Mononuclear cell (primary cell): ENCODE results near the gene OR2H1. TPM values are rescaled to one million over a fixed set of nuclear protein-coding genes. Genes with fewer than 3 reads are reported as not detected.

Experiments used
- H3K27me3 ChIP-seq: 2 replicates; pipeline ENCODE4 v1.6.0; 2011; ENCODE audit warnings: low read length, control low read depth; ENCODE audit not compliant: insufficient read depth
- H3K4me1 ChIP-seq: 2 replicates; pipeline ENCODE4 v1.5.1; 2011; ENCODE audit warnings: mild to moderate bottlenecking, low read length, control low read depth; ENCODE audit not compliant: insufficient read depth
- H3K4me3 ChIP-seq: 2 replicates; pipeline ENCODE4 v1.5.1; 2011; ENCODE audit warnings: mild to moderate bottlenecking, low read length, moderate library complexity
- H3K9me3 ChIP-seq: 2 replicates; pipeline ENCODE4 v1.5.1; 2011; ENCODE audit warnings: low read depth, mild to moderate bottlenecking, control low read depth, low read length
- total RNA-seq: library from RNA; depleted of rRNA; stranded (reverse); fragments of >200 nt; gene quantifications from one replicate; pipeline ENCODE4 v1.2.3, GENCODE V29; 2012

Gene OR2H1
- total RNA-seq, 1 donor: not detected

- no peaks in the 10 kb centered on the region for H3K27me3 ChIP-seq
- no peak overlapping the region for H3K4me3 ChIP-seq
- no peaks in the 10 kb centered on the region for H3K9me3 ChIP-seq
- peaks cover 3% of the 10 kb centered on the region for H3K4me1 ChIP-seq
These were observed 34.6 kb downstream of the OR2H1 start for GRCh38 chr6:29491574-29491973.

- Histone ChIP-seq H3K4me1 (peaks cover 3% of the 10 kb centered on the region), H3K27me3 (no peaks in the 10 kb centered on the region), H3K9me3 (no peaks in the 10 kb centered on the region), H3K4me3 (no peak overlapping the region)
These were observed 36.3 kb downstream of the OR2H1 start for GRCh38 chr6:29493261-29493660.

- Histone ChIP-seq H3K4me1 (peaks cover 3% of the 10 kb centered on the region), H3K27me3 (no peaks in the 10 kb centered on the region), H3K4me3 (no peak overlapping the region), H3K9me3 (no peaks in the 10 kb centered on the region)
These were observed 37.2 kb downstream of the OR2H1 start for GRCh38 chr6:29494131-29494530.

GRCh38 chr6:29495571-29495970 is 38.6 kb downstream of the OR2H1 start:
- Histone ChIP-seq H3K27me3 (peaks cover 3% of the 10 kb centered on the region), H3K4me1 (no peaks in the 10 kb centered on the region), H3K4me3 (no peak overlapping the region), H3K9me3 (no peaks in the 10 kb centered on the region)

GRCh38 chr6:29496961-29497360 is 40.0 kb downstream of the OR2H1 start:
- H3K4me1 ChIP-seq: no peaks in the 10 kb centered on the region
- no peak overlapping the region for H3K4me3 ChIP-seq
- peaks cover 3% of the 10 kb centered on the region for H3K27me3 ChIP-seq
- H3K9me3 ChIP-seq: no peaks in the 10 kb centered on the region

- Histone ChIP-seq H3K4me3 (no peak overlapping the region), H3K9me3 (no peaks in the 10 kb centered on the region), H3K4me1 (no peaks in the 10 kb centered on the region), H3K27me3 (peaks cover 3% of the 10 kb centered on the region)
These were observed 42.7 kb downstream of the OR2H1 start for GRCh38 chr6:29499704-29500103.

DNA sequence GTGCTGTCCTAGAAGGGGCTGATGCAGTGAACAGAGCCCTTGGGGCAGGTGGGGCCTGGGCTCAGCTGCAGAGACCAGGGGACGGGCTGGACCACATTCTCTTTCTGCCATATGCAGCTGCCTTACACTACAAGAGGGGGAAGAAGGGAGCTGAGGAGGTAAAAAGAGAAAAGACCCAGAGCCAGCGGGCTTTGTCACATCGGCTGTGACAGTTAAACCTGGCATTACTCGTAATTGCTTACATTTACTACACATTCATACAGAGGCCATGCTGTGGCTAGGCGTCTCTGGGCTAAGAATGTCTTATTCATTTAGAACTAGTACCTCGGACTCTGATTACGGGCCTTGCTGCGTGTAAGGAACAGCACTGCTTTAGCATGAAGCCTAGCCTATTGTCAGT is 43.6 kb downstream of the OR2H1 start:
- H3K4me1 ChIP-seq: no peaks in the 10 kb centered on the region
- H3K4me3 ChIP-seq: no peak overlapping the region
- H3K27me3 ChIP-seq: peaks cover 3% of the 10 kb centered on the region
- H3K9me3 ChIP-seq: no peaks in the 10 kb centered on the region

GRCh38 chr6:29501106-29501505 is 44.2 kb downstream of the OR2H1 start:
- Histone ChIP-seq H3K4me3 (no peak overlapping the region), H3K9me3 (no peaks in the 10 kb centered on the region), H3K4me1 (no peaks in the 10 kb centered on the region), H3K27me3 (peaks cover 3% of the 10 kb centered on the region)

GRCh38 chr6:29502181-29502580 is 45.2 kb downstream of the OR2H1 start:
- H3K4me3 ChIP-seq: no peak overlapping the region
- H3K27me3 ChIP-seq: peaks cover 3% of the 10 kb centered on the region
- no peaks in the 10 kb centered on the region for H3K9me3 ChIP-seq
- no peaks in the 10 kb centered on the region for H3K4me1 ChIP-seq

DNA sequence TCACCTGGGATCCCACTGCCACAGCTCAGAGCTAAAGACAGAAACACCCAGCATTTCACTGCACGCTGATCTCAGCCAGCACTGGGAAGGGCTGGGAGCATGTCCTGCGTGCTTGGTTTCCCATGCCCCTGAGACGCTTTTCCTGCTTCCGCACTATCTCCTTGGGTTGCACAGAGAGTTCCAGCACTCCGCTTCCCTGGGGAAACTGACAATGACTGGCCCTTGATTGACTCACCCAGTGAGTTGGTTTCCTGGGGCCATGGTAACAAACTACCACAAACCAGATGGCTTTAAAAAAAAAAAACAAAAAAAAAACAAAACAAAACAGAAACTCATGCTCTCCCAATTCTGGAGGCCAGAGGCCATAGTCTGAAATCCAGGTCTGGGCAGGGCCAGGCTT is 45.6 kb downstream of the OR2H1 start:
- Histone ChIP-seq H3K4me3 (no peak overlapping the region), H3K27me3 (peaks cover 3% of the 10 kb centered on the region), H3K4me1 (no peaks in the 10 kb centered on the region), H3K9me3 (no peaks in the 10 kb centered on the region)

DNA sequence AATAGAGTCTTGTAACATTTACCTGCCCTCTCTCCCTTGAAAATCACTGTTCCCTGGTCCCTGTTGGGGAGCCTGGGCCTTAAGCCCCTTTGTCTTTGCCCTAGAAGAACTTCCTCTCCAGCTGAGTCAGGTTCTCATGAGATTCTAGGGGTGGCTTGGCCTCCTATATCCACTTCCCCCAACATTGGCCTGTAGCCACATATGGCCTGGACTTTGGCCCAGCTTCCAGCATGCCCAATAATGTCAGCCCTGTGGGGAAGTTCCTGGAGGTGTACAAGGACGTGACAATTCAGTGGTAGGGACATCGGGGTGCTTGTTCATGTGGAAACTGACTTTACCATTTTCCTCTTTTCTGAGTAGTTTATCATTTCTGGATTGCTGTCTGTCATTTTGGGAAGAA is 48.0 kb downstream of the OR2H1 start:
- peaks cover 3% of the 10 kb centered on the region for H3K27me3 ChIP-seq
- no peaks in the 10 kb centered on the region for H3K4me1 ChIP-seq
- H3K4me3 ChIP-seq: no peak overlapping the region
- no peaks in the 10 kb centered on the region for H3K9me3 ChIP-seq

DNA sequence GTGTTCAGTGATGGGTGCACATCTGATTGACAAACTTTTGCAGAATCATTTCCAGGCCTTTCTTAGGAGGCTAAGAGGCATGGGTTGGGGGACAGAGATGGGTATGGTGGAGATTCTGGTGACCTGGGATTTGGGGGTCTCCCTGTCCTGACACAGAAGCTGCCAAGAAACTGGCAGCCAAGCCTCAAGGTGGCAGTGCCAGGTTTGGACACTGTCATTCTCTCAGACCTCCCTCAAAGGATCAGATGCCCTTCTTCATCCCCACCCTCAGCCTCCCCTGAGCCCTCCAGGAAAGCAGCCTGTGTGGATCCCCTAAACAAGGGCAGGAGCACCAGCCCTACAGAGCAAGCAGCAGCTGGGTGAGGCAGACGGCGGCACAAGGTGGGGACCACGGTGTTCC is 48.9 kb downstream of the OR2H1 start:
- H3K27me3 ChIP-seq: no peaks in the 10 kb centered on the region
- no peaks in the 10 kb centered on the region for H3K4me1 ChIP-seq
- H3K9me3 ChIP-seq: no peaks in the 10 kb centered on the region
- no peak overlapping the region for H3K4me3 ChIP-seq

DNA sequence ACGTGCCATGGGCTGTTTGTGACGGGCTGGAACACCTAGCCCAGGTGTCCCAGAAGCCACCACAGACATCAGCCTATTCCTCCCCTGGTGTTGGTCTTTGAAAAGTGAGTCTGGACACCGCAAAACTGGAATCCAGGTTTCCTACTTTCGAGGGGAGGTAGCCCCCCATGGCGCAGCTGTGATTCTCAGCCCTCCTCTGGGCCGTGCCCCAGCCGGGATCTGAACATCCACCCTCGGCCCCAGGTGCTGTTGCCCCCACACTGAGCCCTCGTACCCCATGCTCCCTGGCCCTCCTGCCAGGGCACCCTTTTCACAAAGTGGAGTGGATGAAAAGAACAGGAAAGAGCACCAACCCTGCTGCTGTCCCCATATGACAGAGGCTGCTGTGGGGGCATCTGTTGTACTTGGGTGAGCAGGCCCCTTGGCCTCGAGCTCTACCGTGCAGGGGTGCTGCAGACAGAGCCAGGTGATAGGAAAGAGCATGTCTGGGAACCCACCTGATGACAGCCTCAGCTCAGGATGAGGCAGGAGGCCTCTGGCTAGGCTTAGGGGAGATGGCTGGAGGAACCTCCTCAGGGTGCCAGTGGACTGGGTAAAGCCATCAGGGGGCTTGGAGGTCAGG is 49.6 kb downstream of the OR2H1 start:
- H3K4me1 ChIP-seq: no peaks in the 10 kb centered on the region
- no peaks in the 10 kb centered on the region for H3K9me3 ChIP-seq
- no peaks in the 10 kb centered on the region for H3K27me3 ChIP-seq
- no peak overlapping the region for H3K4me3 ChIP-seq

DNA sequence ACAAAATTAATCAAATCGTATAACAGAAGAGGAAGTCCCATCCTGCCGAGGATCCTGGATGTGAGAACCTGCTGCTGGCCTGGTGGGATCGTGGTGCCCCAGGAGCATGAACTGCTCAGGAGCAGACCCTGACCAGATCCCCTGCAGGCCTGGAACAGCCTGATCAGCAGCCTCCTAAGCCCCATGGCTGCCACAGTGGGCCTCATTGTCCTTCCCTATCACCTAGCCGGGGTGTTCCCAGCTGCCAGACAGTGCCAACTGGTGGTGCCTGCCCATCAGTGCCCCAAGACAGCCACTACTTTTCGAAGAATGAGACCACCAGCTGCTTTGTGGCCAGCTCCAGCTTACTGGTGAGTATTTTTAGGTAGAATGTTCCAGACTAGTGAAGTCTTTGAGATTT is 50.4 kb downstream of the OR2H1 start:
- Histone ChIP-seq H3K4me3 (no peak overlapping the region), H3K9me3 (no peaks in the 10 kb centered on the region), H3K27me3 (no peaks in the 10 kb centered on the region), H3K4me1 (no peaks in the 10 kb centered on the region)

DNA sequence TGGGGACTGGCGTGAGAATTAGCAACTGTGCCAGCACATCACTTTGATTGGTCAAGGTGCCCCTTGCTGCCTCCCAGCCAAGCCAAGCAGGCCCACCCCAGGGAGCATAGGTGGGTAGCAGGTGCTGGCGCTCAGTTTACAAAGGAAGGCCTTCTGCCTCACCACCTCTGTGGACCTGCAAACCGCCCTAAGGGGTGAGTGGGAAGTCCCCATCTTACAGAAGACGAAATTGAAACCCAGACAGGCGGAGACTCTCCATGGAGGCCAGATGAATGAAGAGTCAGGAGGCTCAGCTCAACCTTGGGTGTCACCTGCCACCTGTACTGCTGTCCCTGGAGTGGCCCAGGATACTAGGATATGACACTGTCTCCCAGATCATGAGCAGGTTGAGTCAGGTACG is 52.3 kb downstream of the OR2H1 start:
- Histone ChIP-seq H3K4me3 (no peak overlapping the region), H3K9me3 (no peaks in the 10 kb centered on the region), H3K27me3 (no peaks in the 10 kb centered on the region), H3K4me1 (no peaks in the 10 kb centered on the region)

- Histone ChIP-seq H3K4me3 (no peak overlapping the region), H3K4me1 (no peaks in the 10 kb centered on the region), H3K9me3 (no peaks in the 10 kb centered on the region), H3K27me3 (no peaks in the 10 kb centered on the region)
These were observed 52.8 kb downstream of the OR2H1 start for GRCh38 chr6:29509711-29510110.
